GM21737 (cell line): ENCODE measurements around the gene FZR1.

Experiments used
- ATAC-seq: cut with Tn5 transposase; IDR thresholded peaks from one replicate; pipeline ENCODE4 v1.9.1; 2021; ENCODE audit warnings: mild to moderate bottlenecking, moderate library complexity; ENCODE audit not compliant: unreplicated experiment

FZR1 gene

GRCh38 chr19:3471954-3472655 lies 34.0 kb upstream of the FZR1 start:
- no peak for ATAC-seq

- no peak for ATAC-seq
Measured at GRCh38 chr19:3474010-3474409, 32.1 kb upstream of the FZR1 start.

- ATAC-seq: no peak
Measured at GRCh38 chr19:3474614-3475013, 31.5 kb upstream of the FZR1 start.

DNA sequence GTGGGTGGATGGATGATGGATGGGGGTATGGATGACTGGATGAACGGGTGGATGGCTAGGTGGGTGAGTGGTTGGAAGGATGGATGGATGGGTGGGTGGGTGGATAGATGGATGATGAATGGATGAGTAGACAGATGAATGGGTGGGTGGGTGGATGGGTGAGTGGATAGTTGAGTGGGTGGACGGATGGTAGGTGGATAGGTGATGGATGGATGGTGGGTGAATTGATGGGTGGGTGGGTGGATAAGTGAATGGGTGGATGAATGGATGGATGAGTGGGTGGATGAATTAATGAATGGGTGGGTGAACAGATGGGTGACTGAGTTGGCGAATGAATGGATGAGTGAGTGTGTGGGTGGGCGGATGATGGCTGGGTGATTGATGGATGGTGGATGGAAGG lies 30.7 kb upstream of the FZR1 start:
- ATAC-seq: no peak

DNA sequence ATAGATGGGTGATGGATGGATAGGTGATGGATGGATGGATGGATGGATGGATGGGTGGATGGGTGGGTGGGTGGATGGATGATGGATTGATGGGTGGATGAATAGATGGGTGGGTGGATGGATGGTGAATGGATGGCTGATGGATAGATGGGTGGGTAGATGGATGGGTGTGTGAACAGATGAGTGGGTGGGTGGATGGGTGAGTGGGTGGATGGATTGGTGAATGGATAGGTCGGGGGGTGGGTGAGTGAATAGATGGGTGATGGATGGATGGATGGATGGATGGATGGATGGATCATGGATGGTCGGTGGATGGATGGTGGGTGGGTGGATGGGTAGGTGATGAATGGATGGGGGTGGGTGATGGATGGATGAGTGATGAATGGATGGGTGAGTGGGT lies 29.3 kb upstream of the FZR1 start:
- ATAC-seq: no peak

DNA sequence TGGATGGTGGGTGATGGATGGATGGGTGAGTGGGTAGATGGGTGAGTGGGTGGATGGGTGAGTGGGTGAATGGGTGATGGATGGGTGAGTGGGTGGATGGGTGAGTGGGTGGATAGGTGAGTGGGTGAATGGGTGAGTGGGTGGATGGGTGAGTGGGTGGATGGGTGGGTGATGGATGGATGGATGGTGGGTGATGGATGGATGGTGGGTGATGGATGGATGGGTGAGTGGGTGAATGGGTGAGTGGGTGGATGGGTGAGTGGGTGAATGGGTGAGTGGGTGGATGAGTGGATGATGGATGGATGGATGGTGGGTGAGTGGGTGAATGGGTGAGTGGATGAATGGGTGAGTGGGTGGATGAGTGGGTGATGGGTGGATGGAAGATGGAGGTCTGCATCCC lies 28.6 kb upstream of the FZR1 start:
- ATAC-seq: no peak

GRCh38 chr19:3477951-3478350 lies 28.2 kb upstream of the FZR1 start:
- ATAC-seq: no peak

GRCh38 chr19:3478409-3479176 lies 27.5 kb upstream of the FZR1 start:
- ATAC-seq: no peak

- ATAC-seq: no peak
Measured at GRCh38 chr19:3479177-3479833, 26.8 kb upstream of the FZR1 start.

DNA sequence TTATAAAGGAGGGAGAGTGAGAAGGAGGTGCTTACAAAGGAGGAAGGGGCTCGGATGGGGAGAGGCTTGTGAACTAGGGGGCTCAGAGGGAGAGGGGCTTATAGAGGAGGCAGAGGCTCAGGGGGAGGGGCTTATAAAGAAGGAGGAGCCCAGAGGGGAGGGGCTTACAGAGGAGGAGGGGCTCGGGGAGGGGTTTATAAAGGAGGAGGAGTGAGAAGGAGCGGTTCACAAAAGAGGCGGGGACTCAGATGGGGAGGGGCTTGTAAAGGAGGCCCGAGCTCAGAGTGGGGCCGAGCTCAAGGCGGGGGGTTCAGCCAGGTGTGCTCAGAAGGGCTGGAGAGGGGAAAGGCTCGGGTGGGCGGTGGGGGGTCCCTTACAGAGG lies 26.3 kb upstream of the FZR1 start:
- ATAC-seq: no peak

DNA sequence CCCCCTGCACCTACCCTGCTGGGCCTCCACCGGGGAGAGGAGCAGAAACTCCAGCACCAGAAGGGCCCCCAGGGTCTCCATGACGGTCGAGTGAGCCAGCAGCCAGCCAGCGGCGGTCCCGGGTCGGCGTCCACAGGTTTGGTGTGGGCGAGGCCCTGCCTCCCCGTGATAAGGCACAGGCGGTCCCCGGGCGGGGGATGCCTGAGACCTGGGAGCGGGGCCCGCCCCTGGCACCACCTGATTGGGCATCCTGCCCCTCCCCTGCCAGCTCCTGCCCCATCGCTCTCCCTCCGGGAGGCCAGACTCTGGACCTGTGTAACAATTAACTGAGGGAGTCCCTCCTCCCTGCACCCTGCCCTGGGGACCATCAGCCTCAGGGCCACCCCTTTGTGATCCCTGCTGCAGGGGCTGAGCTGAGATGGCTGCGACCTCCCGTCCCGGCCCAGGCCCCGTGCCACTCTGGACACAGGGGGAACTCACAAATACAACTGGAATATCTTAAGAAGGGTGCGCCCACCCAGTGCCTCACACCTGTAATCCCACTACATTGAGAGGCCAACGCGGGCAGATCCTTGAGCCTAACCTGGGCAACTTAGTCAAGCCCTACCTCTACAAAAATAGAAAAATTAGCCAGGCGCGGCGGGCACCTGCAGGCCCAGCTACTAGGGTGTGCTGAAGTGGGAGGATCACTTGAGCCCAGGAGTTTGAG lies 25.6 kb upstream of the FZR1 start, which contains the start of gene SMIM24:
SMIM24 (minus strand) TSS at position 143 of the 709 bp plus-strand sequence; CDS start at position 81, 62 bp downstream.
- ATAC-seq: no peak

- ATAC-seq: no peak
Measured at GRCh38 chr19:3481241-3482090, 24.6 kb upstream of the FZR1 start.

DNA sequence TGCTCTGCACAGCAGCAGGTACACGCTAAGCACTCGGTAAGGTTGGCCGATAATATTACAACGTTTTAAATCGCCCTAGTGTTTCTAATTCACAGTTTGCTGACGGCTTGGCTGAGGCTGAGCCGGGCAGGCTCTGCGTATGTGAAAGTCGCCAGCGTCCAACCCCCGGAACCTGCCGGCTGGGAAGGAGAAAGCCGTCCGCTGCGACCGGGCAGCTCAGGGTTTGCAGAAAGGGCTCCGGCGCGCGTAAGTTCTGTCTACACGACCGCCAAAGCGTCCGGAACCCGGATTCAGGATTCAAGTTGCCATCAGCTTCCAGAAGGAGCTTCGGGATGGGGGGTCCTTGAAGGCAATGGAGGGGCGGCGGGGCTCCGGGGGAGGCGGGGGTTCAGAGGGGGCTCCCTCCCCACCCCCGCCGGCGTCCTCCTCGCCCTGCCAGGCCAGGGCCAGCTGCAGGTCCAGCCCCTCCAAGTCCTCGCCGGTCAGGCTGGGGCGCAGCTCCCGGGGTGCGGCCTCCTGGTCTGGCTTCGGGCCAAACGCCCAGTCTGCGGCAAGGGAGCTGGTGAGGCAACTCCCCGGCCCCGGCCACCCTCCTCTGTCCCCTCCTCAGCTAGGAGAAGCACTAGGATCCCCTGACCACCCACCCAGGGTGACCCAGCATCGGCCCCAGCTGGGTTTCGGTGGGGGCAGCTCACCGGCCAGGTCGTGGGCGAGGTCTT lies 23.4 kb upstream of the FZR1 start:
- no peak for ATAC-seq

DNA sequence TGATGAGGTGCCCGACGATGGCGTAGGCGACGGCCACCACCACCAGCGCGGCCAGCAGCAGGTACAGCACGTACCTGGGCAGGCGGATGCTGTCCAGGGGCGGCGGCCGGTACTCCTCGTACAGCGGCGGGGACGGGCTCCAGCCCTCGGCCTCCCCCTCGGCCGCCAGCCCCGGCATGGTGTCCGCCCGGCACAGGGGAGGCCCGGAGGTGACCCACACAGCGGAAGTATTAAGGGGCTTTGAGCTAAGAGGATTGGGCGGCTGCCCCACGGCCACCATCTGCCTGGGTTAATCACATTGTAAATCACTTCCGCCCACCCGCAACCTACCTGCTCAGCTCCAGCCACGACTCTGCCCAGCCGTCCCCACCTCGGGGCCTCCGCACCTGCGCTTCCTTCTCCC lies 22.9 kb upstream of the FZR1 start, which contains the start of gene SMIM44:
SMIM44 (minus strand) TSS at position 216 of the 403 bp plus-strand sequence; CDS start at position 178, 38 bp downstream.
- no peak for ATAC-seq

DNA sequence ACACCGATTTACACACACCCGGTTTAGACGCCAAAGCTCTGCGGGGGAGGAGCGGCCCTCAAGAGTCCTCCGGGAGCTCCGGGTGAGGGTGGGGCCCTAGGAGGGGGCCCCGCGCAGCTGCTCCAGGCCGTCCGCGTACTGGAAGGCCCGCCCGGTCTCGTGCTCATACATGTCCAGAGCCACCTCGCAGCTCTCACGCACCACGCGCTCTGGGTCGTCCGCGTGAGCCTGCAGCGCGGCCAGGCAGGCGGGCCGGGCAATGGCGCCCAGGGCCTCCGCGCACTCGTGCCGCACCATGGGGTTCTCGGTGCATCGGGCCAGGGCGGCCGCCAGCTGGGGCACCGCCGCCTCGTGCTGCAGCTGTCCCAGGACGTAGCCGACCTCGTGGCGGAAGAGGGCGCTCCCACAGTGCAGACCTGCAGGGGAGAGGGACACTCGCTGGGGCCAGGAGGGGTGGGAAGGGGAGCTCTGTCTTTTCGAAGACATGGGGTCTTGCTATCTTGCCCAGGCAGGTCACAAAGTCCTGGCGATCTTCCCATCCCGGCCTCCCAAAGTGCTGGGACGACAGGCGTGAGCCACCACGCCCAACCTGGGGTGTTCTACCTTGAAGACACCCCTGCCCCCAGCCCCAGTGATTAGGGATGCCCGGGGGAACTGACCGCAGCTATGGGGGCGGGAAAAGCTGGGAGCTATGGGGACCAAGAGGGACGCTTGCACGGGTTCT lies 14.6 kb upstream of the FZR1 start:
- ATAC-seq: no peak

- ATAC-seq: no peak
Measured at GRCh38 chr19:3492131-3492839, 13.8 kb upstream of the FZR1 start.

- ATAC-seq: no peak
Measured at GRCh38 chr19:3492919-3493318, 13.2 kb upstream of the FZR1 start.

DNA sequence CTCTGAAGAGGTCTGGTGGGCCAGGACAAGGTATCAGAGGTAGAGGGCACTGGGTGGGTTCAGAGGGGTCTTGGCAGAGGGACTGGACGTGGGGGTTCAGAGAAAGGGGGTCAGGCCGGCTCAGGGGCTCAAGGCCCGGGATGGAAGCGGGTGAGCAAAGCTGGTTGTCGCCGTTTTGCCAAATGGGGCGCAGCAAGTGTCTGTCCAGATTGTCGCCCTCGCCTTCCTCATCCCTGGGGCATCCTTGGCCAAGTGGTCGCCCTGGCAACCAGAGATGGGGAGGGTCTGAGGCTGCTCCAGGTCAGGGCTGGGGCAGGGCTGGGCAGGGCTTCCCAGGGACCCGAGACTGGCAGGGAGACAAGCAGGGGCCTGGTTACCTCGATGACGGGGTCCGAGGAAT lies 12.5 kb upstream of the FZR1 start:
- ATAC-seq: no peak
